ENCODE data around the gene SPRYD3.
A peak's percentile ranks its signal among the peaks of the same experiment; 100 is the strongest.
"Not testable (repeated sequence)": the region's sequence is repeated elsewhere in the genome, so short reads cannot be mapped to it uniquely, and the experiment has no call there.

Gene SPRYD3

GRCh38 chr12:53079226-53080117 lies at the start of gene SPRYD3:
TSS of gene SPRYD3 (minus strand) at chr12:53079390. CDS start at chr12:53079333, 57 bp downstream.
- Mint-ChIP-seq H3K36me3 (peaks cover 4% of the 10 kb centered on the region), H3K9me3 (no peaks in the 10 kb centered on the region), H3K27ac (peak within 1 kb of the TSS; percentile 98), H3K27me3 (no peaks in the 10 kb centered on the region), H3K4me3 (peak within 1 kb of the TSS; percentile 96), H3K4me1 (peaks cover 52% of the 10 kb centered on the region)

- no peaks in the 10 kb centered on the region for H3K36me3 Mint-ChIP-seq
- H3K27me3 Mint-ChIP-seq, result peaks cover 2% of the 10 kb centered on the region
- H3K27ac Mint-ChIP-seq, result no peak overlapping the region
- H3K4me1 Mint-ChIP-seq, result peaks cover 4% of the 10 kb centered on the region
- H3K4me3 Mint-ChIP-seq, result no peak overlapping the region
- no peaks in the 10 kb centered on the region for H3K9me3 Mint-ChIP-seq
Measured at GRCh38 chr12:53127169-53127568, 48.0 kb upstream of the SPRYD3 start.

DNA sequence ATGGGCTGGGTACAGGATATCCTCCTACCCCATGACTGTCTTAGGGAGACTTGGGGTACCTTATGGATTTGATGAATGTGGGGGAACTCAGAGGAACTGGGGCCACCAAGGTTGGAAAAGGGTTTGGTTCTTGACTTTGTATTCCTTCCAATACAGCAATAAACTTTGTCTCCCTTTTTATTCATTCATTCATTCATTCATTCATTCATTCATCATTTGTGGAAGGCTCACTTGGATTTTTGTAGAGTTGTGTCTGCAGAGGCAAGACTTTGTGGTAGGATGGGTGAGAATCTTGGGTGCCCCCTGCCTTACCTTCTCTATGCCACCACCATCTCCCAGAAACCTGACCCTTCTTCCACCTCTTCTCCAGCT lies 45.1 kb upstream of the SPRYD3 start:
- peaks cover 4% of the 10 kb centered on the region for H3K4me1 Mint-ChIP-seq
- H3K27me3 Mint-ChIP-seq, result peaks cover 2% of the 10 kb centered on the region
- H3K9me3 Mint-ChIP-seq, result no peaks in the 10 kb centered on the region
- H3K36me3 Mint-ChIP-seq, result no peaks in the 10 kb centered on the region
- peak overlapping the region; percentile 51 for H3K27ac Mint-ChIP-seq
- H3K4me3 Mint-ChIP-seq, result no peak overlapping the region

GRCh38 chr12:53123578-53124351 lies 44.6 kb upstream of the SPRYD3 start:
- Mint-ChIP-seq H3K4me3 (no peak overlapping the region), H3K36me3 (no peaks in the 10 kb centered on the region), H3K27me3 (peaks cover 2% of the 10 kb centered on the region)

DNA sequence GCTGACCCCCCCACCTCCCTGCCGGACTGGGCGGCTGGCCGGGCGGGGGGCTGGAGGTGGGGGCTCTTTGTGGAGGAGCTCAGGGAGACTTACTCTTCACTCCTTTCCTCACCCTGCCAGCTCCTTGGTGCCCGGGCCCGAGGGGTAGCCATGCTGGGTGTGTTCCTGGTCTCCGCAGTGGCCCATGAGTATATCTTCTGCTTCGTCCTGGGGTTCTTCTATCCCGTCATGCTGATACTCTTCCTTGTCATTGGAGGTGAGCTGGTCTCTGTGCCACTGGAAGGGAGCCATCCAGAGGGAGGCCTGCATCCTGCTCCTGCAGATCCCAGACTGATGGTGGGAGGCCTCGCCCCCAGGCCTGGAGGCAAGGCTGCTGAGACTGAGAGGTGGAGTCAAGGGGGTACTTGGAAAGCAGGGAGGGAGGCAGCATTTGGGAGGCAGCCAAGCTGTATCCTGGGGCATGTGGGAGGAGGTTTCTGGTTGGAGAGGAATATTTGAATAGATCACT lies 43.8 kb upstream of the SPRYD3 start:
- Mint-ChIP-seq H3K9me3 (no peaks in the 10 kb centered on the region), H3K36me3 (no peaks in the 10 kb centered on the region), H3K27ac (no peak overlapping the region), H3K4me3 (no peak overlapping the region), H3K4me1 (peaks cover 4% of the 10 kb centered on the region), H3K27me3 (peaks cover 2% of the 10 kb centered on the region)

More at GRCh38 chr12:53123578-53124351, 44.6 kb upstream of the SPRYD3 start:
- Mint-ChIP-seq H3K27ac (no peak overlapping the region), H3K4me1 (peaks cover 4% of the 10 kb centered on the region), H3K9me3 (no peaks in the 10 kb centered on the region)

DNA sequence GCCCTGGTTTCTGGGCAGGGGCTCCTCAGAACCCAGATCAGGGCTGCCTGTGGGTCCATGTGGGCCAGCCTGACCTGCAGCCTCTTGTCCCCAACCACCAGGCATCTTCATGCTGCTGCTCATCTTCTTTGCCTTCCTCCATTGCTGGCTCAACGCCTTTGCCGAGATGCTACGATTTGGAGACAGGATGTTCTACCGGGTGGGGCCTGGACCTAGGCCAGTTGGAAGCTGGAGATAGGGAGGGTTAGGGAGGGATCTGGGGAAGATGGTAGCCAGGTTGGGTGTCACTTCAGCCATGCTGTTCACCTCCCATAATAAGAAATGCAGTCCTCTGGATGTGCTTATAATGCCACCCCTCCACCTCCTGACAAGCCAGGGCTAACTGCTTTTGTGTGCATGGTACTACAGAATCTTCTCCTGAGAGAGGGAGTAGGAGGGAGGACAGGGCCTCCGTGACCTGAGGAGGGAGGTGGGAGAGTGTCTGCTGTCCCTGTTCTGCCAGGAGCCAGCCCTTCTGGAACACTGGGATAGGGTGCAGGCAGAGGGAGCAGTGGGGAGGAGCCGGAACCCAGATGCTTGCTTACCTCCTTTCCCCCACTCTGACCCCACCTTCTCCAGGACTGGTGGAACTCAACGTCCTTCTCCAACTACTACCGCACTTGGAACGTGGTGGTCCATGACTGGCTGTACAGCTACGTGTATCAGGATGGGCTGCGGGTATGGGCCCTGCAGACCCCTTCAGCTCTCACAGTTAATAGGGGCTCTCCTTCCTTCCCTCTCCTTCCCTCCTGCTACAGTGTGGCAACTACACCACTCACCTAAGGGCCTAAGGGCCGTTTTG lies 41.7 kb upstream of the SPRYD3 start:
- Mint-ChIP-seq H3K4me3 (no peak overlapping the region), H3K9me3 (no peaks in the 10 kb centered on the region), H3K27ac (no peak overlapping the region), H3K36me3 (no peaks in the 10 kb centered on the region), H3K4me1 (no peaks in the 10 kb centered on the region), H3K27me3 (no peaks in the 10 kb centered on the region)

DNA sequence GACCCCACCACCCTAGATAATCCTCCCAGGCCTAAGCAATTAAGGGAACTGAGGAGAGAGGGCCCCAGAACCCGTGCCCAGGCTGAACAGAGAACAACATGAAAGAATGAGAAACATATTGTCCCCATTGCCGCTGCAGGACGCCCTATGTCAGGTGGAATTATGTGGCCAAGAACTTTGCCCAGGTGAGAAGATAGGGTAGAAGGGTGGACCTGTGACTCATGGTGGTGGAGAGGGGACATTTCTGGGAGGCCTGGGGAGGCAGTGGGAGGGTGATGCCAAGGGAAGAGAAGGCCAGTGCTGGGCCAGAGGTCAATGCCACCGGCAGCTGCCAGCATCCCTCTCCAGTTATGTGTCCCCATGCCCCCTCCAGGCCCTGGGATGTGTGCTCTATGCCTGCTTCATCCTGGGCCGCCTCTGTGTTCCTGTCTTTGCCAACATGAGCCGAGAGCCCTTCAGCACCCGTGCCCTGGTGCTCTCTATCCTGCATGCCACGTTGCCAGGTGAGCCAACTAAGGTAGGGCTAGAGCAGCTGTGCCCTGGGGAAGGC lies 39.6 kb upstream of the SPRYD3 start:
- no peaks in the 10 kb centered on the region for H3K27me3 Mint-ChIP-seq
- no peaks in the 10 kb centered on the region for H3K9me3 Mint-ChIP-seq
- no peaks in the 10 kb centered on the region for H3K36me3 Mint-ChIP-seq
- no peaks in the 10 kb centered on the region for H3K4me1 Mint-ChIP-seq
- H3K27ac Mint-ChIP-seq, result no peak overlapping the region
- H3K4me3 Mint-ChIP-seq, result no peak overlapping the region

DNA sequence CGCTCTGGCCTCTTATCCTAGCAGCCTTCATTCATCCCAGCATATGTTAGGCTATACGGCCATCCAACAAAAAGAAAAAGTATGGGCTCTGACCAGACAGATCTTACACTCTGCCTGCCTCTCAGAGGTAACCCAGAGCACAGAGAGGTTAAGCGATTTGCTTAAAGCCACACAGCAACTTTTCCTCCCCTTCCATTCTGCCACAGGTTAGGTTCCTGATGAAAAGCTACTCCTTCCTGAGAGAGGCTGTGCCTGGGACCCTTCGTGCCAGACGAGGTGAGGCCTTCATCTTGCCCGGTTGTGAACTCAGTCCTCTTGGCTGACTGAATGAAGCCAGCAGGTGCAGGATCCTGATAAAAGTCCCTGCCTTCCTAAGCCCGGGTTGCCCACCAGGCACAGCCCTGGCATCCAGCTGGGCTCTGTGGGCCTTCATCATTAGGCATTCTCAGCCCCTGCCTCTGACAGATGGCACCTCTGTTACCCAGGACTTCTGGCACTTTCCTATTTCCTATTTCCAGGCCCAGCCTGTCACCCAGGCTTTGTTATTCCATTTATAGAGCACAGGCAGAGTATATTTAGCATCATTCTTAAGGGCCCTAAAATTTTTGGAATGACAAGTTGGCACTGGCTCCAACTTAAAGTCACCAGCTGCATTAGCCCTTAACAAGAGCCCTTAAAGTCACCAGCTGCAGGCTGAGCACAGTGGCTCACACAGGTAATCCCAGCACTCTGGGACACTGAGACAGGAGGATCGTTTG lies 36.9 kb upstream of the SPRYD3 start:
- H3K27ac Mint-ChIP-seq, result no peak overlapping the region
- H3K9me3 Mint-ChIP-seq, result no peaks in the 10 kb centered on the region
- H3K4me3 Mint-ChIP-seq, result no peak overlapping the region
- no peaks in the 10 kb centered on the region for H3K27me3 Mint-ChIP-seq
- H3K4me1 Mint-ChIP-seq, result no peaks in the 10 kb centered on the region
- H3K36me3 Mint-ChIP-seq, result no peaks in the 10 kb centered on the region

- H3K27ac Mint-ChIP-seq, result no peak overlapping the region
- no peak overlapping the region for H3K4me3 Mint-ChIP-seq
- H3K4me1 Mint-ChIP-seq, result no peaks in the 10 kb centered on the region
- H3K36me3 Mint-ChIP-seq, result no peaks in the 10 kb centered on the region
- H3K9me3 Mint-ChIP-seq, result no peaks in the 10 kb centered on the region
- H3K27me3 Mint-ChIP-seq, result no peaks in the 10 kb centered on the region
Measured at GRCh38 chr12:53115112-53115890, 36.1 kb upstream of the SPRYD3 start.

DNA sequence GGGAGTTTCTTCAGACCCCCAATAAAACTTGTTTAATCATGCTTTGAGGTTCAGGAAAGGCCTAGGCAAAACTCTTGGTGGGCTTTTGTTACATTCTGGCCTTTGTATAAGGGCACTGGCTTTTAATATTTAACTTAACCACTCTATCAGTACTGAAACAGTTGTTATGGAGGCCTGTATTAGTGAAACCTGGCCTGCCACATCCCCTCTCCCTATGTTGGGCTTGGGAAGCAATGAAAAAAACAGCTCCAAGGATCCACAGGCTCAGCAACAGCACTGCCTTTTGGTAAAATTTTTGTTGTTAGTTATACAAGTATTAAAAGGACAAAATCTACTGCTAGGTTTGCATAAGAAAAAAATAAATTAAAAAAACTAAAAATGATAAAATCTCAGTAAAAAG lies 34.8 kb upstream of the SPRYD3 start:
- Mint-ChIP-seq H3K9me3 (no peaks in the 10 kb centered on the region), H3K27ac (no peak overlapping the region), H3K4me1 (no peaks in the 10 kb centered on the region), H3K27me3 (no peaks in the 10 kb centered on the region), H3K4me3 (no peak overlapping the region), H3K36me3 (no peaks in the 10 kb centered on the region)

GRCh38 chr12:53113136-53113705 lies 34.0 kb upstream of the SPRYD3 start:
- Mint-ChIP-seq H3K4me3 (no peak overlapping the region), H3K4me1 (no peaks in the 10 kb centered on the region), H3K27me3 (no peaks in the 10 kb centered on the region), H3K27ac (no peak overlapping the region), H3K9me3 (no peaks in the 10 kb centered on the region), H3K36me3 (no peaks in the 10 kb centered on the region)

DNA sequence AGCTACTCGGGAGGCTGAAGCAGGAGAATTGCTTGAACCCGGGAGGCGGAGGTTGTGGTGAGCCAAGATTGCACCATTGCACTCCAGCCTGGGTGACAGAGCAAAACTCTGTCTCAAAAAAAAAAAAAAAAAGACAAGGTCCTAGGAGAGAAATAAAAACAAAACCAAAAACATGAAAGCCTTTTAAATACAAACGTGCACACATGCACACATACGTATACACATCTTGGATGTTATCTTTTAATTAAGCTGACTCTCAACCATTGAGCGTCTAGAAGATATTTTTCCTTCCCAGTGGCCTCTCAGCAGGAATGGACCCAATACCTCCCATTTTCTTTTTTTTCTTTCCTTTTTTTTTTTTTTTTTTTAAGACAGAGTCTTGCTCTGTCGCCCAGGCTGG lies 33.2 kb upstream of the SPRYD3 start:
- not testable (repeated sequence) for H3K36me3 Mint-ChIP-seq, H3K9me3 Mint-ChIP-seq, H3K4me1 Mint-ChIP-seq, H3K27me3 Mint-ChIP-seq, H3K27ac Mint-ChIP-seq, H3K4me3 Mint-ChIP-seq

DNA sequence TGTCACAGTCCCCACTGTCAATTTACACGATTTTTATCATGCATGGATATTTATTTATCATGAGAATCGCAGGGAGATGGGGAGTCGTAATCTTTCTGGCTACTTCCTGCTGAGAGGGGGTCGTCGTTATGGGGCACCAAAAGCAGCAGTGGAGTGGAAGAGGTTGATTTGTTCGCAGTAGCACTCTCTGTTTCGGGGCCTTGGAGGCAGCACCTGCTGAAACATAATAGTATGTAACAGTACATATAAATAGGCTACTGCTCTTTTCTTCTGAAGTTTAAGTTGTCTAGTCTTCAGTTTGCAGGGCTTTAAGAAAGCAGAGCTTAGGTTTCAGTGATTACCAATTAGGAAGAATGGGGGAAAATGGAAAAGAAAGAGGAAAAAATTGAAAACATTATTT lies 27.9 kb upstream of the SPRYD3 start:
- no peaks in the 10 kb centered on the region for H3K27me3 Mint-ChIP-seq
- no peak overlapping the region for H3K27ac Mint-ChIP-seq
- no peak overlapping the region for H3K4me3 Mint-ChIP-seq
- peaks cover 18% of the 10 kb centered on the region for H3K4me1 Mint-ChIP-seq
- no peaks in the 10 kb centered on the region for H3K36me3 Mint-ChIP-seq
- no peaks in the 10 kb centered on the region for H3K9me3 Mint-ChIP-seq

Measured in activated naive CD4-positive, alpha-beta T cell treated with anti-CD3 and anti-CD28 coated beads, Interleukin-2, amount 50 U/mL, for 24 hours (primary cell).